ENCODE results near the gene TMEM114. TPM values are rescaled to one million over a fixed set of nuclear protein-coding genes. Genes with fewer than 3 reads are reported as not detected.
A peak's percentile ranks its signal among the peaks of the same experiment; 100 is the strongest.

TMEM114 gene
- total and polyA plus RNA-seq, 5 donors from 2014 or later: not detected

GRCh38 chr16:8581831-8582580, 8.3 kb downstream of the TMEM114 start:
- Histone ChIP-seq H3K27ac (ENCODE audit: insufficient read depth, low read length, poor library complexity, severe bottlenecking) (no peak overlapping the region), H3K4me1 (ENCODE audit: control insufficient read depth, insufficient read depth, low read length, poor library complexity, severe bottlenecking) (no peaks in the 10 kb centered on the region), H3K4me3 (ENCODE audit: low read depth, low read length) (no peak overlapping the region), H3K9me3 (ENCODE audit: control insufficient read depth in 2 of 2, low read length in 2 of 2) (no peaks in the 10 kb centered on the region), H3K27me3 (ENCODE audit: control insufficient read depth, insufficient read depth, low read length) (no peaks in the 10 kb centered on the region), H3K36me3 (ENCODE audit: control insufficient read depth, insufficient read depth, low read length) (no peaks in the 10 kb centered on the region)
- Mint-ChIP-seq H3K4me3 (no peak overlapping the region), H3K27ac (peak overlapping the region in 1 of 3 donors; percentile 57), H3K4me1 (peaks cover 0 to 3% (median 0%) of the 10 kb centered on the region in 4 donors), H3K9me3 (peaks cover 0 to 2% (median 0%) of the 10 kb centered on the region in 7 donors), H3K27me3 (peaks cover 19% of the 10 kb centered on the region), H3K36me3 (no peaks in the 10 kb centered on the region)
- ATAC-seq (ENCODE audit: low read depth in 2 of 2): no peak
- DNase-seq: no peak

GRCh38 chr16:8579559-8579958, 10.8 kb downstream of the TMEM114 start:
- Mint-ChIP-seq H3K4me3 (no peak overlapping the region), H3K36me3 (no peaks in the 10 kb centered on the region), H3K4me1 (peaks cover 0 to 3% (median 0%) of the 10 kb centered on the region in 4 donors), H3K9me3 (peaks cover 0 to 2% (median 0%) of the 10 kb centered on the region in 7 donors), H3K27ac (no peak overlapping the region), H3K27me3 (peaks cover 20% of the 10 kb centered on the region)
- no peak for ATAC-seq (ENCODE audit: low read depth in 2 of 2)
- Histone ChIP-seq H3K4me1 (ENCODE audit: control insufficient read depth, insufficient read depth, low read length, poor library complexity, severe bottlenecking) (no peaks in the 10 kb centered on the region), H3K36me3 (ENCODE audit: control insufficient read depth, insufficient read depth, low read length) (no peaks in the 10 kb centered on the region), H3K9me3 (ENCODE audit: control insufficient read depth in 2 of 2, low read length in 2 of 2) (no peaks in the 10 kb centered on the region), H3K27me3 (ENCODE audit: control insufficient read depth, insufficient read depth, low read length) (peaks cover 3% of the 10 kb centered on the region), H3K27ac (ENCODE audit: insufficient read depth, low read length, poor library complexity, severe bottlenecking) (no peak overlapping the region), H3K4me3 (ENCODE audit: low read depth, low read length) (no peak overlapping the region)
- no peak for DNase-seq

- H3K9me3 ChIP-seq (ENCODE audit: control insufficient read depth in 2 of 2, low read length in 2 of 2): no peaks in the 10 kb centered on the region
- ATAC-seq (ENCODE audit: low read depth in 2 of 2): no peak
Observed at GRCh38 chr16:8577678-8578304, 12.5 kb downstream of the TMEM114 start.

DNA sequence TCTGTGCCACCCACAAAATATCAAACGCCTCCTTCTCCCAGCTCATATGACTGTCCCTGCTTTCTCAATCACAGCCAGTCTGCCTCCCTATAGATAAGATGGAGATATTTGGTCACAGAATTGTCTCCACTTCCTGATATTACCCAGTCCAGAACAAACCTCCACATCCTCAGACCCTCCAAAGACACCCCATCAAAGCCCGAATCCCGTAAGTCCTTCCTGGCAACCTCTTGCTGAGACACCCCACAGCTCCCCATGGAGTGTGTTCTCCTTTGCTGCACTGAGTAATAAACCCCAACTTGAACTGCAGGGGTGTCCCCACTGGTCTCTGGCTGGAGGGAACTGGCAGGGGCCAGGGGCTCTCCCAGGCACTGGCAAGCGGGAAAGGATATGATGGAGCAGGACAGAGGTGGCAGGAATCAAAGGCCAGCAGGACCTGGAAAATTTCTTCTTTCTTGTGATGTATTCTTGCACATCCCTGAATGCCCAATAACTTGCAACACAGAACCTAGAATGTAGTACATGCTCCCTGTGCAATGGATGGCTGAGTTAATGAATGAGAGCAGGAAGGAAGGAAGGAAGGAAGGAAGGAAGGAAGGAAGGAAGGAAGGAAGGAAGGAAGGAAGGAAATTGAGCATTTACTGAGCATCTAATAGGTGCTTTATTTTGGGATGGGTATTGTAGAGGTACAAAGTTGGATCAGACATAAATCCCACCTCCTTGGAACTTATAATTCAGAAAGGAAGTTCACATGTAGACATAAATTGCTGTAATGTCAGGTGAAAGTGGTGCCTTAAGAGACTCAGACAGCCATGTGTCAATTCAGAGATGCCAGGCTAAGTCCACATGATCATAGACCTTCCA, 13.9 kb downstream of the TMEM114 start:
- H3K4me3 Mint-ChIP-seq: no peak overlapping the region
- no peaks in the 10 kb centered on the region for H3K36me3 Mint-ChIP-seq
- peaks cover 26% of the 10 kb centered on the region for H3K27me3 Mint-ChIP-seq
- H3K9me3 Mint-ChIP-seq: no peaks in the 10 kb centered on the region
- peak overlapping the region in 1 of 3 donors; percentile 77 for H3K27ac Mint-ChIP-seq
- no peaks in the 10 kb centered on the region for H3K9me3 ChIP-seq (ENCODE audit: control insufficient read depth in 2 of 2, low read length in 2 of 2)
- ATAC-seq (ENCODE audit: low read depth in 2 of 2) (no peak), DNase-seq (no peak)
- no peak overlapping the region for H3K27ac ChIP-seq (ENCODE audit: insufficient read depth, low read length, poor library complexity, severe bottlenecking)
- H3K36me3 ChIP-seq (ENCODE audit: control insufficient read depth, insufficient read depth, low read length): no peaks in the 10 kb centered on the region
- H3K4me1 Mint-ChIP-seq: no peaks in the 10 kb centered on the region
- no peak overlapping the region for H3K4me3 ChIP-seq (ENCODE audit: low read depth, low read length)
- no peaks in the 10 kb centered on the region for H3K4me1 ChIP-seq (ENCODE audit: control insufficient read depth, insufficient read depth, low read length, poor library complexity, severe bottlenecking)
- H3K27me3 ChIP-seq (ENCODE audit: control insufficient read depth, insufficient read depth, low read length): peaks cover 3% of the 10 kb centered on the region

More at GRCh38 chr16:8577678-8578304, 12.5 kb downstream of the TMEM114 start:
- H3K27ac ChIP-seq (ENCODE audit: insufficient read depth, low read length, poor library complexity, severe bottlenecking): no peak overlapping the region
- H3K4me3 Mint-ChIP-seq: no peak overlapping the region
- H3K9me3 Mint-ChIP-seq: no peaks in the 10 kb centered on the region
- H3K36me3 Mint-ChIP-seq: no peaks in the 10 kb centered on the region
- H3K4me1 Mint-ChIP-seq: peaks cover 0 to 3% (median 0%) of the 10 kb centered on the region in 4 donors
- peaks cover 22% of the 10 kb centered on the region for H3K27me3 Mint-ChIP-seq
- peaks cover 3% of the 10 kb centered on the region for H3K27me3 ChIP-seq (ENCODE audit: control insufficient read depth, insufficient read depth, low read length)
- H3K36me3 ChIP-seq (ENCODE audit: control insufficient read depth, insufficient read depth, low read length): no peaks in the 10 kb centered on the region
- H3K27ac Mint-ChIP-seq: no peak overlapping the region
- no peaks in the 10 kb centered on the region for H3K4me1 ChIP-seq (ENCODE audit: control insufficient read depth, insufficient read depth, low read length, poor library complexity, severe bottlenecking)
- no peak overlapping the region for H3K4me3 ChIP-seq (ENCODE audit: low read depth, low read length)
- no peak for DNase-seq

DNA sequence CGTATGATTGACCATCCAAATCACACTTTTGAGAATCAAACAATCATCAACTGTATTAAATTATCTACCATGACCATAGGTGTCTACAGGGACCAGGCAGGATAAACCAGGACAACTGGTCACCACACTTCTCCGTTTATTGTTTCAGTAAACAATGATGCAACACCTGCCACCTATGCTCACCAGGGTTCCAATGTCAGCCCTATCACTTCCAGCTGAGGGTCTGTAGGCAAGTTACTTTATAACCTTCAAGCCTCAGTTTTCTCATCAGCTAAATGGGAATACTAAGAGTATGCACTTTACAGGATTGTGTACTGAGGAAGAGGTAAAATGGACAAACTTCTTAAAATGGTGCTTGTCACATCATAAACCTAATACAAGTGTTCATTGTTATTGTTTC, 14.9 kb downstream of the TMEM114 start:
- H3K27ac Mint-ChIP-seq: no peak overlapping the region
- H3K27me3 ChIP-seq (ENCODE audit: control insufficient read depth, insufficient read depth, low read length): peaks cover 3% of the 10 kb centered on the region
- ATAC-seq (ENCODE audit: low read depth in 2 of 2): no peak
- no peaks in the 10 kb centered on the region for H3K36me3 ChIP-seq (ENCODE audit: control insufficient read depth, insufficient read depth, low read length)
- no peaks in the 10 kb centered on the region for H3K4me1 ChIP-seq (ENCODE audit: control insufficient read depth, insufficient read depth, low read length, poor library complexity, severe bottlenecking)
- no peak overlapping the region for H3K4me3 ChIP-seq (ENCODE audit: low read depth, low read length)
- no peaks in the 10 kb centered on the region for H3K36me3 Mint-ChIP-seq
- peaks cover 26% of the 10 kb centered on the region for H3K27me3 Mint-ChIP-seq
- H3K27ac ChIP-seq (ENCODE audit: insufficient read depth, low read length, poor library complexity, severe bottlenecking): no peak overlapping the region
- no peak for DNase-seq
- H3K9me3 ChIP-seq (ENCODE audit: control insufficient read depth in 2 of 2, low read length in 2 of 2): no peaks in the 10 kb centered on the region
- H3K4me1 Mint-ChIP-seq: peaks cover 0 to 2% (median 0%) of the 10 kb centered on the region in 4 donors
- no peak overlapping the region for H3K4me3 Mint-ChIP-seq
- H3K9me3 Mint-ChIP-seq: no peaks in the 10 kb centered on the region

DNA sequence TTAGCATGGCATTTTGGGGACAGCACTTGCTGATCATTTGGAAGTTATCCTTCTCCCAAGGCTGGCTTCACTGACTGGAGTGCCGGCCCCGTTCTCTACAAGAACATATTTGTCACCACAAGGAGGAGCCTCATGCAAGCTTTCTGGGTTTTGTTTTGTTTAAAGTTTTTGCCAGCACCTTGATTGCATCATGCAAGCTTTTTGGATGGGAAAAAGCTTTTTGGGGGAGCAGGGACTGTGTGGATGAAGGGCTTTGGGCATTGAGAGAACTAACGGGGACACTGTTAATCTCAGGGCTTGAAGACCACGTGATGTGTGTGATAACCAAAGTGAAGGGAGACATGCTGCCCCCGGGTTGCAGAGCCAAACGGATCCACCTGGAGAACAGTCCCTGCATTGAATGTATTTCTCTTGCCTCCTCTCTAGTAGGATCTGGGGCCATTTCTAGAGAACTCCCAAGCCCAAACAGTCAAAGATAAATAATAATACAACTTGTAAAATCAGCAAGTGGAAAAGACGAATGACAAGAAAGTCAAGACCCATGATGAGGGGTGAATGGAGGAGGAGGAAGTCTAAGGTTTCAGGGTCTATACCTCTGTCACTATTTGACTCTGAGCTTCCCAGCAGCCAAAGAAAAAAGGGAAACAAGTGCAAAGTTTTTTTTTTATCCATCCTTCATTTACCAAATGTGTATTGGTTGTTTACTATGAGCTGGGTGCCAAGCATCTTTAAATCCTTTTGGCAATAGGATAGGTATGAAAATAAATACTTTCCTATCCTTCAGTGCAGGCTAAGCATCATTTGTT, 17.2 kb downstream of the TMEM114 start:
- H3K36me3 Mint-ChIP-seq: no peaks in the 10 kb centered on the region
- H3K36me3 ChIP-seq (ENCODE audit: control insufficient read depth, insufficient read depth, low read length): no peaks in the 10 kb centered on the region
- no peak overlapping the region for H3K27ac Mint-ChIP-seq
- no peak overlapping the region for H3K4me3 Mint-ChIP-seq
- H3K9me3 Mint-ChIP-seq: peaks cover 0 to under 1% (median 0%) of the 10 kb centered on the region in 7 donors
- H3K27me3 Mint-ChIP-seq: peaks cover 26% of the 10 kb centered on the region
- H3K27ac ChIP-seq (ENCODE audit: insufficient read depth, low read length, poor library complexity, severe bottlenecking): no peak overlapping the region
- peaks cover 3% of the 10 kb centered on the region for H3K27me3 ChIP-seq (ENCODE audit: control insufficient read depth, insufficient read depth, low read length)
- ATAC-seq (ENCODE audit: low read depth in 2 of 2) (no peak), DNase-seq (peak in 1 of 3 donors; percentile 24)
- no peaks in the 10 kb centered on the region for H3K9me3 ChIP-seq (ENCODE audit: control insufficient read depth in 2 of 2, low read length in 2 of 2)
- no peaks in the 10 kb centered on the region for H3K4me1 ChIP-seq (ENCODE audit: control insufficient read depth, insufficient read depth, low read length, poor library complexity, severe bottlenecking)
- peaks cover 0 to 5% (median under 1%) of the 10 kb centered on the region in 4 donors for H3K4me1 Mint-ChIP-seq
- H3K4me3 ChIP-seq (ENCODE audit: low read depth, low read length): no peak overlapping the region

All from CD4-positive, CD25-positive, alpha-beta regulatory T cell (primary cell).